ENCODE data around the gene DFFB.
"Not testable (repeated sequence)": the region's sequence is repeated elsewhere in the genome, so short reads cannot be mapped to it uniquely, and the experiment has no call there.

Gene DFFB, protein sequence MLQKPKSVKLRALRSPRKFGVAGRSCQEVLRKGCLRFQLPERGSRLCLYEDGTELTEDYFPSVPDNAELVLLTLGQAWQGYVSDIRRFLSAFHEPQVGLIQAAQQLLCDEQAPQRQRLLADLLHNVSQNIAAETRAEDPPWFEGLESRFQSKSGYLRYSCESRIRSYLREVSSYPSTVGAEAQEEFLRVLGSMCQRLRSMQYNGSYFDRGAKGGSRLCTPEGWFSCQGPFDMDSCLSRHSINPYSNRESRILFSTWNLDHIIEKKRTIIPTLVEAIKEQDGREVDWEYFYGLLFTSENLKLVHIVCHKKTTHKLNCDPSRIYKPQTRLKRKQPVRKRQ

DNA sequence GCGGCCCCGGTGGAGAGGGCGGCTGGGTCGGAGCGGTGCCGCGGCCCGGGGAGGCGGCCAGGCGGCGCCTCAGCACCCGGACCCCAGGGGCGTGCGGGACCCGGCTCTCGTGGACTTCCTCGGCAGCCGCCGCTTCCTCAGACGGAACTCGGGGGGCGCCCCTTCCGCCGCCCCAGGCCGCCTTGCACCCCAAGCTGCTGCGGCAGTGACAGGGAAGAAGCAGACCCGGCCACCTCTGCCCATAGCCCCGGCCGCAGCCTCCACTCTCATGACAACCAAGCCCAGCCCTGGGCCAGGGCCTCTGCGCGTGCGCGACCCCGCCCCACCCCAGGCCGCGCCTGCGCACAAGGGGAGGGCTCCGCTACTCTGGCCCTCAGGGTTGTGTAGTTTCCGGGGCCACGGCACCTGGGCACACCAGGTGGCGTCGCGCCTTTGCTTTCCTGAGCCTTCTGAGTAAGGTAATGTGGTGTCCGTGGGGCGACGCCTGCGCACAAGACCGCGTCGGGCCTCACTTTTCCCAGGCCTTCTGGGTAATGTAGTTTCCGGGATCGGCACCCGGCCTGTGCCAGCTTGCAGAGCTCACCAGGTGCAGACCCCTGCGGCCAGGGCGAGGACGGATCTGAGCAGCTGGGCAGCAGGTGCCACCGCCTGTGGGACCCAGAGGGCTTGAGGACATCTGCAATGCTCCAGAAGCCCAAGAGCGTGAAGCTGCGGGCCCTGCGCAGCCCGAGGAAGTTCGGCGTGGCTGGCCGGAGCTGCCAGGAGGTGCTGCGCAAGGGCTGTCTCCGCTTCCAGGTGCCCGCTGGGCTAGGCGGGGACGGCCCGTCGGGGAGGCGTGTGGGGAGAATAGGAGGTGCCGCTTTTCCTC is at the start of gene DFFB, which contains the start of gene CEP104:
DFFB (plus strand) TSS at position 554 of the 868 bp plus-strand sequence; CDS start at position 682, 128 bp downstream.
CEP104 (minus strand) TSS at position 289 of the 868 bp plus-strand sequence. CDS start 4,804 bp downstream, outside the sequence.
- DNase-seq (ENCODE audit: low read depth in 2 of 3, low spot score in 1 of 3), result peak; percentile 88 to 94 (median 89)

DNA sequence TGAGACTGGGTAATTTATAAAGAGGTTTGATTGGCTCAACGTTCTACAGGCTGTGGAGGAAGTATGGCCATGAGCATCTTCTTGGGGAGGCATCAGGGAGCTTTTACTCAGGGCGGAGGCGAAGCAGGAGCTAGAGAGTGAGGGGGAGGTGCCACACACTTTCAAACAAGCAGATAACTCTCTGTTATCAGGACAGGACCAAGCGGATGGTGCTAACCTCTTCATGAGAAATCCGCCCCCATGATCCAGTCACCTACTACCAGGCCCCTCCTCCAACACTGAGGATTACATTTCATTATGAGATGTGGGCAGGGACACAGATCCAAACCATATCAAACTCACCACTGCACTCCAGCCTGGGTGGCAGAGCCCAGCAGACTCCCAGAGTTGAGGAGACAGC is 49.5 kb upstream of the DFFB start:
- no peak for DNase-seq (ENCODE audit: low read depth in 2 of 3, low spot score in 1 of 3)

DNA sequence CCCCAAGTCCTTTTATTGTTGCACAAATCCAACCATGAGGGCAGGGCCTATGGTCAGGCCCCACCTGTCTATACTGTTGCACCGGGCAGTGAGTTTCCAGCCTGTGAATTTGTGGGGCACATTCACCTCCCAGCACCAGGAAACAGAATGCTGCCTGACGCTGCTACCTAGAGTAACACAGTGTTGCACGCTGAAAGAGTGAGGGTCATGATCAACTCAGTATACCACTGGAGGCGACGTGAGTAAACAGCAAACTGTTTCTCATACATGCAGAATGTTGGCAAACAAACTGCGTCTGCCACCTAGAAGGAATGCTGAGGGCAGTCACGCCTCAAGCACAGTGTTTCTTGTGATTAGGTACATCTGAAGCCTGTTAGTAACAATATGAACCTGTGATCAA is 47.6 kb upstream of the DFFB start:
- DNase-seq (ENCODE audit: low read depth in 2 of 3, low spot score in 1 of 3), result no peak

DNA sequence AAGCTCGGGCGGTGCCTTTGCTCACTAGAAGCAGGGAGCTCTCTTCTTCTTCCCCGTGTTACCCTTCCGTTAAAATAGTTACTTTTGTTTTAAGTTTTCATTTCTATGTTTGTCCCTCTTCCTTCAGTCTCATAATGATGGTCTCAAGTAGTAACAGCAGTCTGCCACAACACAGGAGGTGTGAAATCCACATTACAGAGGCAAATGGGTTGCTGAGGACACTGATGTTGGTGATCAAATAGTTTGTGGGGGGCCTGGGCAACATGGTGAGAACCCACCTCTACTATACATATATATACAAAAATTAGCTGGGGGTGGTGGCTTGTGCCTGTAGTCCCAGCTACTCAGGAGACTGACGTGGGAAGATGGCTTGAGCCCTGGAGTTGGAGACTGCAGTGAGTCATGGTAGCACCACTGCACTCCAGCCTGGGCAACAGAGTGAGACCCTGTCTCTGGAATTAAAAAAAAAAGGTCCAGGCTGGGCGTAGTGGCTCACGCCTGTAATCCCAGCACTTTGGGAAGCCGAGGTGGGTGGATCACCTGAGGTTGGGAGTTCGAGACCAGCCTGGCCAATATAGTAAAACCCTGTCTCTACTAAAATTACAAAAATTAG is 47.0 kb upstream of the DFFB start:
- not testable (repeated sequence) for DNase-seq (ENCODE audit: low read depth in 2 of 3, low spot score in 1 of 3)

DNA sequence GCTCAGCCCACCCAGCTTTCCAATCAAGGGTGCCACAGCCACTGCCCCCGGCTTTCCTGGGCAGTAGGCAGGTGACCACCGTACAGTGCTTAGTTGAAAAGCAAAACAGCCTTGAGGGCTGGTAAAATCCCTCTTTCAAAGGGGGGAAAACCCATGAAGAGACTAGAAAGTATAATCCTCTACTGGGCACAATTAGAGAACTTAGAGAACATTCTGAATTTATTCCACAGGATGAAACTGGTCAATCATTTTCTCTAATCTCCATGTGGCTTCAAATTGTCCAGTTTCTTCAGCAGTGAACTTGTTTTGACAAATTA is 45.7 kb upstream of the DFFB start:
- DNase-seq (ENCODE audit: low read depth in 2 of 3, low spot score in 1 of 3), result no peak

DNA sequence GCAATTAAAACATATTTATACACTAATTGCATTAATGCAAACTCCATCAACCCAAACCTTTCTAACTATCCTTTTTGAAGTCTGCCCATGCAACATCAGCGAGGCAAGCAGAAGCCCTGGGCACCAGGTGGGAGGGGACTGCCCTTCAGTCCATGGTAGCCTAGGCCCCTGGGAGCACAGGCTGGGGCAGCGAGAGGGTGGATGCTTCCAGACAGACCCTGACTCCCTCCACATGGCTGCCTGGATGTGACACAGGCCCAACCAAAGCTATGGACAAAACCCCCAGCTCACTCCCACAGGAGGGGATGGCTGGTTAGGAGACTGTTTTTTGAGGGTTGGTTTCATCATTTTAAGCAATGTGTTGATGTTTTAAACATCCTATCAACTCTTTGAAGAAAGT is 43.2 kb upstream of the DFFB start:
- DNase-seq (ENCODE audit: low read depth in 2 of 3, low spot score in 1 of 3), result no peak

DNA sequence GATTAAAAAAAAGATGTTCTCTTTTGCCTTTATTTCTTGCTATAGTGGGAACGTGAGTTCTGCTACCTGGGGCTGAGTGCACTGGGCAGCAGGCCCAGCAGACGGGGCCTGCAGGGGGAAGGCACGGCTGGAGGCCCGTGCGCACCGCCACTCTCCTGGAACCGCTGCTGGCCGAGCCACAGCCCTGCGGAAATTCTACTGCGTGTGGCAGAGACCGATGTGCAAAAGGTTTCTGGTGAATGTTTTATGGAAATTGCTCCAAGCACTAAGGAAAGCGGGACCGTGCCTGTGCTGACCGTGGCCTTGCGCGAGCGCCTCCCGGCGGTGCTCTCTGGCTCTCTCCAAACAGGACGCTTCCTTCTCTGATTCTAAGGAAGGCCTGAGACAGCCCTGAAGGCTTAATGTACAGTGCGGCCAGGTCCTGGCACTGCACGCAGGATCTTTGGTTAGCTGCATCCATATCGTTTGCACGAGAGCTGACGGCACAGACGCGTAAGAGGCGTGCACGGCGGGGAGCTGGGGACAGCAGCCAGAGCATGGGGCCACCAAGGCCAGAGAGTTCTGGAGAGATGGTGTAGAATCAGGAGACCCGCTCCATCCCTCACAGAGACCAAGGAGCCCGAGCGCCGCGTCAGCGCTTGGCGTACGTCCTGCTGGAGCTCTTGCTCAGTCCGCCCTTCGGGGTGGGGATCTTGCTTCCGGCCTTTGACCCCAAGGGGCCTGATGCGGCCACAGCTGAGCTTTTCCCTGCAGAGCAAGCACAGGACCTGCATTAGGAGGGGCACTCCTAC is 42.3 kb upstream of the DFFB start:
- DNase-seq (ENCODE audit: low read depth in 2 of 3, low spot score in 1 of 3), result no peak

DNA sequence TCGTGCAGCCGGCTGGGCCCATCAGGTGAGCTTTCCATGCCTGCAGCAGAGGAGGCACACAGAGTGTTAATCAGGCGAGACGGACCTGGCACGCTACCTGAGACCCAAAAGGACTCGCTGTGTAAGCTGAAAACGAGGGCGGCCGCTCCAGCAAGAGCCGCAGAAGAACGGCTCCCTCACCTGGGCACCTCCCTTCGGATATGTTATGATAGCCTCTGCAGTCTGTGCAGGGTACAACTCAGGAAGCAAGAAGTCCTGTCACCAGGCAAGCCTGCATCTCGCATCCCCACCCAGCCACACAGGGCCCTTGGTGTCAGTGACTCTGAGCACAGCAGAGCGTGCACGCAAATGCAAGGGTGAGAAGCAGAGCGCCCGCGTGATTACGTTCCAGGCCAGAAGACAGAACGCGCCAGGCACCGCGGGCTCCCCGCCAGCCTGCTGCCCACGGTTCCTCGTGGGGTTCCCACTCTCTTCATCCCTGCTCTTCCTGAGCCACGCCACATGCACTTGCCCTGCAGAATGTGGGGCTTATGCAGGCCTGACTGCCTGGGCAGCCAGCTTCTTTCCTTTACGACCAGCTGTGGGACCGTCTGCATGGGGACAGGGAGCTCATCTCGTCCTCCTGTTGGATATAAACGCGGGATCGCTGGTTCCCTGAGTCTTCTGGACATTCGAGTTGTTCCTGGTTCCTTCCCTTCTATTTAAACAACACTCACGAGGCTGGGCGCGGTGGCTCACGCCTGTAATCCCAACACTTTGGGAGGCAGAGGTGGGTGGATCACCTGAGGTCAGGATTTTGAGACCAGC is 40.7 kb upstream of the DFFB start:
- DNase-seq (ENCODE audit: low read depth in 2 of 3, low spot score in 1 of 3), result no peak

DNA sequence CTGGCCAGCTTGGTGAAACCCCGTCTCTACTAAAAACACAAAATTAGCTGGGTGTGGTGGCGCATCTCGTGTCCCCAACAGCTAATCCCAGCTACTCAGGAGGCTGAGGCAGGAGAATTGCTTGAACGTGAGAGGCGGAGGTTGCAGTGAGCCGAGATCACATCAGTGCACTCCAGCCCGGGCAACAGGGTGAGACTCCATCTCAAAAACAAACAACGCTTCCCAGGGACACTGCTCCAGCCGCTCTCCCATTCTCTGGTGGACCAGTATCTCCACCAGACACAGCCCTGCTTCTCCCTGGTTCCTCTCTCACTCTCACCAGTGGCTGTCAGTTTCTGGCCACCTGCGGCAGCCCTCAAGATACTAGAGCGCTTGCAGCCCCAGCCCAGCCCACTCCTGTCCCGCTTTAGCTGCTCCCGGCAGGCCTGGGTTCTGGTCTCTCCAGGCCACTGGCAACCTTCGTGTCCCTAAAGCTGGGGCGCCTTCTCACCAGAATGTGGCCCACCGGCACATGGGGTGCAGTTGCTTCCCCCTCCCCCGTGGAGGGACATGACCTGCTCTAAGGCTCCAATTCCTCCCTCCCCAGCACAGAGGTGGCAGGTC is 40.0 kb upstream of the DFFB start:
- no peak for DNase-seq (ENCODE audit: low read depth in 2 of 3, low spot score in 1 of 3)

DNA sequence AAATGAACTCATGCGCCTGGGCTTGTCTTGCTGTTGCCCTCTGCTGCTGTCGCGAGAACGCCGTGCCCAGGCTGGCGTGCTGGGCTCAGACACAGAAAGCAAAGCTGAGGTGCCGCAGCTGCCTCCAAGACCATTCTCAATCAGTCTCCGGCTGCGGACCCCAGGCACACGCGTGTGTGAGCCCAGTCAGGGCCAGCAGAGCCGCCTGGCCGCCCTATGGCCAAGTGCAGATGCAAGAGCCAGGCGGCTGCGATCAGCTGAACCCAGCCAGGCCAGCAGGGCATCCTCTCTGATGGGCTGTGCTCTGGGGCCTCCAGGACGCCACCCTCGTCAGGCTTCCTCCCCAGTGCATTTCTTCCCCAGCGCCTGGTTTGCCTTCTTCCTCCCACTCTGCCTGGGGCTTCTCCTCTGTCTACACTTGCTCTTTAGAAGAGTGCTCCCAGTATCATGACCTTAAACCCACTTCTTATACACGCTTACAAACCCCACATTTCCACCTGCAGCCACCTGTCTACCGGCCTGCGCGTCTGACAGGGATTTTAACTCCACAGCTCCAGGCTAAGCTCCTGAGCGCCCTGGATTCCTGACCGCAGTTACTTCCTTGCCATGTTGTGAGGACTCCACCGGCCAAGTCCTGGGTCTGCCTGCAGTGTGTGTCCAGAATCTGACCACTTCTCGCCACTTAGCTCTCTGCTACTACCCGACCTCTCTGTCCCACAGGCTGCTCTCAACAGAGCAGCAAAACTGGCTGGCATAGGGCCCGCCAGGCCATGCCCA is 39.3 kb upstream of the DFFB start:
- DNase-seq (ENCODE audit: low read depth in 2 of 3, low spot score in 1 of 3), result no peak

DNA sequence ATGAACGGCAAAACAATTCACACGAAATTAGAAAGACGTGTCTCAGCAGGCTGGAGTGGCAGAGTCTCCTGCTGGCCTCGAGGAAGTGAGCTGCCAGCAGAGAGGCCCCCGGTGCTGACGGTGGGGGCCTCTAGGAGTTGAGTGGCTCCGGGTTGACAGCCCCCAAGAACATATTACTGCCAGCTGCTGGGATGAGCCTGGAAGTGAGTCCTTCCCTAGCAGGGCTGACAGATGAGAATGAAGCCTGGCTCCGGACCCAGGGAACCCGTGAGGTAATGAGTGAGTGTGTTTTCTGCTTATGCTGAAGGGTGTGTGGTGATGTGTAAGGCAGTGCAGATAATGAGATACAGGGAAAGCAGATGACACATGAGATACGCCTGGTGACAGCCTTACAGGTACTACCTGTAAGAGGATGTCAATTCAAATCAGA is 37.5 kb upstream of the DFFB start:
- no peak for DNase-seq (ENCODE audit: low read depth in 2 of 3, low spot score in 1 of 3)

DNA sequence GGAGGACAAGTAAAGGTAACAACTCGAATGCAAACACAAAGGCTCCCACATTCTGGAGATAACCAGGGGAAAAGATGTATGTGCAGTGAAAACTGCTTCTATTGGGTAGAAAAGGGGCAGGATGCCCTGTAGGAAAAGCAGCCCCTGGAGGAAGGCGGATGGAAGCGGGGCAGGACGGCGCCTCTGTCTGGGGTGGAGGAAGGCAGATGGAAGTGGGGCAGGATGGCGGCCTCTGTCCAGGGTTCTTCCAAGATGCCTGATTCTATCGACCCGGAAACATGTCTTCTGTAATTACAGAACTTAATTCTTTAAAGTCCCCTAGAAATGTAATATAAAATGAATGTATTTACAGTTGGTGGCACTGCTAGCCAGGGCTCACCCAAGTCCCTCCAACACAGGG is 37.0 kb upstream of the DFFB start:
- no peak for DNase-seq (ENCODE audit: low read depth in 2 of 3, low spot score in 1 of 3)

DNA sequence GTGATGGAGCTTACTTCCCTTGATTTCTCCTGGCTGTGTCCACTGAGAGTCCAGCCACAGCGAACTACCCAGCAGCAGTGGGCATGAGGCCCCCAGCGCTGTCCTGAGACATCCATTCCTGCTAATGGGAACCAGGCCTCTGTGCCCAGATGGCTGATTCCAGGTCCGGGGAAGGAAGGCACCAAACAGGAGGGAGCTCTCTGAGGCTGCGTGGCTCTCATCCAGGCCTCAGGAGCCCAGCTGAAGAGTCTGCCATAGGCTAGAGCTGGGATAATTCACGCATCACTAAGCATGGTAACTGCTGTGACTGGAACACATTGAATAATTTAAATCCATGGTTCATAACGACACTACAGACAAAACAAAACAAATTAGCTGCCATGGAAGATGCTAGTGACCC is 36.3 kb upstream of the DFFB start:
- no peak for DNase-seq (ENCODE audit: low read depth in 2 of 3, low spot score in 1 of 3)

DNA sequence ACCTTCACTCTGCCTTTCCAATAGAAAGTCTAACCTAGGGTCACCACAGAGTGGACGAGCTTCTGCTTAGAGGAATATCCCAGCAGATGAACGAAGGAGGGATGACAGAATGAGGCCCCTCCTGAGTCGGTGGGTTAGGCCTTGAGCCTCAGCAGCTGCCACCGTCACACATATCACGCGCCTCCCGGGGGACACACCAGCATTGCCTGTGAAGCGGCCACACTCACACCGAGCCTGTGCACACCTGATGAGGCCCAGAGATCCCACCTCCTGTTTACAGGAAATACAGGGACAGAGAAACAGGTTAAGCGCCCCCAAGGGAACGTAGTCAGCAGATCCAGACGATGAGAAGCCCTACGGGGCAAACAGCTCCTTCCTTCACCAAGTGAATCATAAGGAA is 35.8 kb upstream of the DFFB start:
- DNase-seq (ENCODE audit: low read depth in 2 of 3, low spot score in 1 of 3), result no peak

DNA sequence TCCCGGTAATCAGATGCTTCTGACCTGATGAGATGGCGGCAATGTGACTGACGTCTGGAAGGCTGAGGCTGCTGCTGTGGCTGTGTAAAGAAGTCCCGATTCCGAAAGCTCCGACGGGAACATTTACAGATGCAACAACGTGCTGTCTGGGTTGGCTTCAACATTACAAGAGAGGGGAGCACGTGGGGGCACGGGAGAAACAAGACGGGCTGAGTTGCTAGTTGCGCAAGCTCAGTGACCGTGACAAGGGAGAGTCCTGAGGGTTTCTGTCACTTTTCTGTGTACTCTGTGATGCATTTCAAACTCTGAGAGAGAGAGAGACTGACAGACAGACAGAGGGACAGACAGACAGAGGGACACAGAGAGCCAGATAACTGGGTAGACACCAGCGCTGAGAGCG is 35.4 kb upstream of the DFFB start:
- no peak for DNase-seq (ENCODE audit: low read depth in 2 of 3, low spot score in 1 of 3)

DNA sequence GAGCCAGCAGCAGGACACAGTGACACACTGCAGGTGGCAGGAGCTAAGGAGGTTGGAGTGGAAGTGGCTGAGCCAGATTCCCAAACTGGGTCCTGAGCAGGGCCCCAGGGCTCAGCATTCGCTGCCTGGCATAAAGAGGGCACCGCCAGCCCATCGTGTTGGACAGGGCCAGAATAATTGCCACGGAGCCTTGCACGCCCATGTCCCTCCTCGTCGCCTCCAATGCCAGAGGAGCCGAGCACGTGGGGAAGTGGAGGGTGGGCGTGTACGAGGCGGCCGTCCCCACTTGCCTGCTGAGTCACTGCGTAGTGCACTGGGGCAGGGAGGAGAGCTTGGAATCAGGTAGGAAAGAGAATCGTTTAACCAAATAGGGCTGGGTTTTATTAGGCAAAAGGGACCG is 34.9 kb upstream of the DFFB start:
- no peak for DNase-seq (ENCODE audit: low read depth in 2 of 3, low spot score in 1 of 3)

DNA sequence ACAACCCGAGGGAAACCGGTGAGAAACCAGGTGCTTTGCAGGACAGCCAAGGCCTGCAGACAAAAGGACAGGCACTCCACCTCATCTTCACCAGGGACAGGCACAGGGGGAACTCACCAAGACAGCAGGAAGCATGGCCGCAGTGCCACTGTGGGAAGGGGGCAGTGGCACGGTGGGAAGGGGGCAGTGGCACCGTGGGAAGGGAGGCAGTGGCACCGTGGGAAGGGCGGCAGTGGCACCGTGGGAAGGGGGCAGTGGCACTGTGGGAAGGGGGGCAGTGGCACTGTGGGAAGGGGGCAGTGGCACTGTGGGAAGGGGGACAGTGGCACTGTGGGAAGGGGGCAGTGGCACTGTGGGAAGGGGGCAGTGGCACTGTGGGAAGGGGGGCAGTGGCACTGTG is 32.6 kb upstream of the DFFB start:
- DNase-seq (ENCODE audit: low read depth in 2 of 3, low spot score in 1 of 3), result no peak

DNA sequence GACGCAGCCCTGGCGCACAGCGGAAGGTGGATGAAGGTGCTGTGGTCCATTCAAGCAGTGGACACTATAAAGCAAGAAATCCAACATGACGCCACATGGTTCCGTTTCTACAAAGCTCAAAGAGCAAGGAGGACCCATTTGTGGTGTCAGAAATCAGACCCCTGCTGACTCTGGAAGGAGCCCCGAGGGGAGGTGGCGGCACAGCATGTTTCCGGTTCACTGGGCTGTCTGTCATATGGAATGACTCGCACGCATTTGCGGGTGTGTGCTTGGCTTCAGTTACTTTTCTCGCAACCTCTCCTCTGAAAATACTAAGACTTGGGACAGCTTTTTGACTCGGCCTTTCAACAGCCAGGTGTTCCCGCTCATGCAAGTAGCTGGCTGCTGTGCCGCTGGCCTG is 31.9 kb upstream of the DFFB start:
- DNase-seq (ENCODE audit: low read depth in 2 of 3, low spot score in 1 of 3), result no peak

DNA sequence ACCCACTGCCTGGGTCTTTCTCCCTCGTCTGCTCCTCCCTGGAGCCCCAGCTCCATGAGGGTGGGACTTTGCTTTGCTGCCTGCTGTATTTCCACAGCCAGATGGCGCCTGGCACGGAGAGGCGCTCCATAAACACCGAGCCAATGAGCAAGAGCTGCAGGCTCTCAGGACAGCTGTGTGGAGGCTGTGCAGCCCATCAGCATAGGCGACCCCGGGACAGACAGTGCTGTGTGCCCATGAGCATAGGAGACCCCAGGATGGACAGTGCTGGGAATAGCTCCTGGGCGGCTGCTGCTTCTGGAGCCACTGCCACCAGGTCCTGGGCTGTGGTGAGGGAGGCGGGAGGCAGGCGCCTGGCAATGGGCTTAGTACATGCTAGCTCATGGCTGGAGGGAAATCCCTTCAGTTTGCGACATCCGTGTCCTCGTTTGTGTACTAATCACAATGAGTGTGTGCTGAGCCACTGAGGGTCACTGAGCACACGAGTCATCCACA is 29.4 kb upstream of the DFFB start:
- DNase-seq (ENCODE audit: low read depth in 2 of 3, low spot score in 1 of 3), result no peak

All from stimulated activated CD4-positive, alpha-beta T cell treated with anti-CD3 and anti-CD28 coated beads, Interleukin-12 subunit alpha, Interleukin-12 subunit beta, amount 100 ng/mL, for 48 hours (primary cell).